Spleen (tissue), 11 donors: ENCODE results near the gene FBLIM1. TPM values are rescaled to one million over a fixed set of nuclear protein-coding genes. Genes with fewer than 3 reads are reported as not detected.

Source experiments
- DNase-seq: peaks from one replicate; pipeline ENCODE4 v3.0.0-alpha.2; 2020
- H3K27ac ChIP-seq, 8 donors: fragments of 200-600 bp; sonication (generic) in 7 of 8; 1 replicate in 4 of 8; 2 replicates in 4 of 8; pipeline versions ENCODE4 v1.5.0 to v1.8.0; 2016 to 2021; ENCODE audit warnings: inconsistent platforms in 4 of 8, mild to moderate bottlenecking in 4 of 8, moderate library complexity in 1 of 8
- H3K27me3 ChIP-seq, 7 donors: fragments of 200-600 bp; sonication (generic) in 6 of 7; replicated peaks in 1 of 7; 1 replicate in 4 of 7; 2 replicates in 3 of 7; pipeline versions ENCODE4 v1.5.0 to v1.8.0; 2016 to 2021; ENCODE audit warnings: inconsistent platforms in 3 of 7, mild to moderate bottlenecking in 1 of 7
- H3K36me3 ChIP-seq, 6 donors: fragments of 200-600 bp; sonication (generic) in 5 of 6; 1 replicate in 4 of 6; 2 replicates in 2 of 6; pipeline versions ENCODE4 v1.5.0 to v1.8.0; 2016 to 2021; ENCODE audit warnings: inconsistent platforms in 2 of 6
- H3K4me1 ChIP-seq, 6 donors: fragments of 200-600 bp; sonication (generic) in 5 of 6; 1 replicate in 3 of 6; 2 replicates in 3 of 6; pipeline versions ENCODE4 v1.5.0 to v1.8.0; 2016 to 2021; ENCODE audit warnings: inconsistent platforms in 3 of 6
- H3K4me3 ChIP-seq, 8 donors: fragments of 200-600 bp; sonication (generic) in 7 of 8; 1 replicate in 4 of 8; 2 replicates in 4 of 8; pipeline versions ENCODE4 v1.5.0 to v1.8.0; 2016 to 2021; ENCODE audit warnings: inconsistent platforms in 4 of 8, mild to moderate bottlenecking in 4 of 8, moderate library complexity in 2 of 8
- H3K9me3 ChIP-seq, 8 donors: fragments of 200-600 bp; sonication (generic) in 7 of 8; 1 replicate in 4 of 8; 2 replicates in 4 of 8; pipeline versions ENCODE4 v1.5.0 to v1.8.0; 2016 to 2021; ENCODE audit warnings: inconsistent platforms in 4 of 8
- POLR2A ChIP-seq, 3 donors: fragments of 450-650 bp; IDR thresholded peaks; one replicate each; pipeline ENCODE4 v1.5.1; 2017; ENCODE audit warnings: antibody characterized with exemption in 3 of 3, mild to moderate bottlenecking in 1 of 3
- POLR2AphosphoS5 ChIP-seq, 3 donors: sonication (generic); formaldehyde crosslinking; IDR thresholded peaks; one replicate each; pipeline ENCODE4 v1.5.1; 2017; ENCODE audit warnings: antibody characterized with exemption in 3 of 3
- WGBS, 5 donors: extraction: QIAGEN DNeasy Blood & Tissue Kit in 3 of 5; methylation state at CpG; one replicate each; pipeline versions ENCODE4 v1.1.5 to v1.1.7; 2013 to 2018; 5-methylcytosine and 5-hydroxymethylcytosine counted together
- intact Hi-C: fragments of 100-400 bp; cut with DNase I; formaldehyde crosslinking; loops from one replicate; pipeline ENCODE4 v1.15.0; 2023; ENCODE audit warnings: low total_unique reads
- polyA plus RNA-seq, 3 donors: library from polyadenylated mRNA; stranded (reverse); fragments of 200-250 nt; gene quantifications; one replicate each; pipeline ENCODE4 v1.2.1, GENCODE V29; 2013
- total RNA-seq, 7 donors: library from RNA; depleted of rRNA in 3 of 7; stranded (reverse); fragments of >200 nt in 3 of 7; fragmentation: NEBNext Ultra II Directional in 4 of 7; extraction: Animal tissue kit (Norgen Biotek cat#: 25700) in 4 of 7; gene quantifications; one replicate each; pipeline versions ENCODE4 v1.1.0 to v1.2.1, GENCODE V29; 2016 to 2021
- TF ChIP-seq, protein P1 (sequence below), 11 experiments: fragments of 200-600 bp in 7 of 11; fragments of 450-650 bp in 4 of 11; sonication (generic) in 4 of 11; IDR thresholded peaks in 8 of 11; conservative IDR thresholded peaks in 3 of 11; 1 replicate in 7 of 11; 2 replicates in 4 of 11; pipeline versions ENCODE4 v1.4.0 to v1.8.0; 2016 to 2021; ENCODE audit warnings: antibody characterized with exemption in 11 of 11, inconsistent platforms in 4 of 11, mild to moderate bottlenecking in 1 of 11
- donor health status: healthy with polysubstance abuse.
- donor health status: DM: no; HTN: no; CAD: no; lungs with moderate emphysema.
- donor health status: DM: no; HTN: no; CAD: no.
- donor health status: Bipolar disorder and iron deficiency.
- donor health status: healthy.
- donor health status: DM: no; HTN: no; CAD: no.
- donor health status: DM: yes; HTN: yes; CAD: no.

The FBLIM1 gene
- total and polyA plus RNA-seq, 10 donors = 7.2 to 89.1 (median 32.7) TPM

DNA sequence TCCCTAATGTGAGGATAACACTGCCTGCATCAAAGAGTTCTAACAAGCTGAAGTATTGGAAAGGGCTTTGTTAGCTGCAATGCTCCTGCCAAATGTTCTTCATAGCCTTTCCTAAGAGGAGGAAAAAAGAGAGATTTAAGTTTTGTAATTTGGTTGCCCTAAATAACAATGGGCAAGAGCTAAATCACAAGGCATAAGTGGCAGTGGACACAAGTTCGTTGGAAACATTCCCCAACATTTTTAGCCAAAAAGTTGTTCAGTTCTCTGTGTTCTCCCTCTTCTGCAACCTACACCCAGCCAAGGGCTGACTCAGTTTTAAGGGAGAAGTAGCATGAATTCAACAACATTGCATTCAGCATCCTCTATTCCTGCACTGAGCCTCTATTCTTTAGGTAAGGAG, 51.5 kb downstream of the FBLIM1 start:
- Histone ChIP-seq H3K9me3 (no peaks in the 10 kb centered on the region), H3K4me1 (peaks cover 0 to 5% (median 0%) of the 10 kb centered on the region in 6 donors), H3K36me3 (no peaks in the 10 kb centered on the region), H3K27me3 (no peaks in the 10 kb centered on the region), H3K4me3 (no peak overlapping the region), H3K27ac (no peak overlapping the region)
- TF ChIP-seq POLR2AphosphoS5 (IDR thresholded peaks at IDR 0.05) (no peak), POLR2A (IDR thresholded peaks at IDR 0.05) (no peak)
- TF ChIP-seq, protein P1, sequence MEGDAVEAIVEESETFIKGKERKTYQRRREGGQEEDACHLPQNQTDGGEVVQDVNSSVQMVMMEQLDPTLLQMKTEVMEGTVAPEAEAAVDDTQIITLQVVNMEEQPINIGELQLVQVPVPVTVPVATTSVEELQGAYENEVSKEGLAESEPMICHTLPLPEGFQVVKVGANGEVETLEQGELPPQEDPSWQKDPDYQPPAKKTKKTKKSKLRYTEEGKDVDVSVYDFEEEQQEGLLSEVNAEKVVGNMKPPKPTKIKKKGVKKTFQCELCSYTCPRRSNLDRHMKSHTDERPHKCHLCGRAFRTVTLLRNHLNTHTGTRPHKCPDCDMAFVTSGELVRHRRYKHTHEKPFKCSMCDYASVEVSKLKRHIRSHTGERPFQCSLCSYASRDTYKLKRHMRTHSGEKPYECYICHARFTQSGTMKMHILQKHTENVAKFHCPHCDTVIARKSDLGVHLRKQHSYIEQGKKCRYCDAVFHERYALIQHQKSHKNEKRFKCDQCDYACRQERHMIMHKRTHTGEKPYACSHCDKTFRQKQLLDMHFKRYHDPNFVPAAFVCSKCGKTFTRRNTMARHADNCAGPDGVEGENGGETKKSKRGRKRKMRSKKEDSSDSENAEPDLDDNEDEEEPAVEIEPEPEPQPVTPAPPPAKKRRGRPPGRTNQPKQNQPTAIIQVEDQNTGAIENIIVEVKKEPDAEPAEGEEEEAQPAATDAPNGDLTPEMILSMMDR (IDR thresholded peaks at IDR 0.05 in 8 of 11, conservative IDR thresholded peaks at IDR 0.05 in 3 of 11) = no peak
- no peak for DNase-seq
- intact Hi-C loops = loop anchor here (10.0 kb wide), 1 partner anchor 95 kb away; no protein-coding TSS in a partner anchor
- 57 to 83% (median 70%) methylated on average over 1 of the region's 1 CpG for WGBS, 5 donors

DNA sequence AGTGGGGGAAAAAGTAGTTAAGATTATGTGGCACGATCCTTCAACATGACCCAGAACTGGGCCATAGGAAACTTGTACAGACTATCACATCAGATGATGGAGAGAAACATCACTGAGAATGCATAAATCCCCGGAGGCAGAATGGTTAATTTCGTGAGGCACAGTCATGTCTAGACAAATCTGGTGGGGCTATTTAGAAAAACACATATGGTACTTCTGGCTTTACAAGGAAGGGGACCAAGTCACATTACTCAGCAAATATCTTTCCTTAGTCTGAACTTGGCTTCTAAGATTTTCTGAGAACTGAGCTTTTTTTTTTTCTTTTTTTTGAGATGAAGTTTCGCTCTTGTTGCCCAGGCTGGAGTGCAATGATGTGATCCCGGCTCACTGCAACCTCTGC, 58.1 kb downstream of the FBLIM1 start:
- Histone ChIP-seq H3K9me3 (no peaks in the 10 kb centered on the region), H3K4me1 (peaks cover 0 to 13% (median 6%) of the 10 kb centered on the region in 6 donors), H3K4me3 (no peak overlapping the region), H3K36me3 (no peaks in the 10 kb centered on the region), H3K27me3 (no peaks in the 10 kb centered on the region), H3K27ac (no peak overlapping the region)
- WGBS, 5 donors = 75 to 90% (median 81%) methylated on average over 5 of the region's 5 CpGs
- DNase-seq = no peak
- intact Hi-C loops = loop anchor here (10.0 kb wide), 1 partner anchor 88 kb away; no protein-coding TSS in a partner anchor
- TF ChIP-seq POLR2AphosphoS5 (IDR thresholded peaks at IDR 0.05) (no peak), POLR2A (IDR thresholded peaks at IDR 0.05) (no peak)
- TF ChIP-seq, protein P1 (IDR thresholded peaks at IDR 0.05 in 8 of 11, conservative IDR thresholded peaks at IDR 0.05 in 3 of 11) = no peak

GRCh38 chr1:15820478-15820877, 61.9 kb downstream of the FBLIM1 start:
- peaks cover 3 to 32% (median 4%) of the 10 kb centered on the region in 6 donors for H3K4me1 ChIP-seq
- TF ChIP-seq POLR2AphosphoS5 (IDR thresholded peaks at IDR 0.05) (no peak), POLR2A (IDR thresholded peaks at IDR 0.05) (no peak)
- TF ChIP-seq, protein P1 (IDR thresholded peaks at IDR 0.05 in 8 of 11, conservative IDR thresholded peaks at IDR 0.05 in 3 of 11) = no peak
- peak; percentile 18 for DNase-seq
- no peak overlapping the region for H3K27ac ChIP-seq
- no peak overlapping the region for H3K4me3 ChIP-seq
- 84 to 93% (median 91%) methylated on average over 3 of the region's 3 CpGs for WGBS, 5 donors
- no peaks in the 10 kb centered on the region for H3K36me3 ChIP-seq
- H3K9me3 ChIP-seq = no peaks in the 10 kb centered on the region
- no peaks in the 10 kb centered on the region for H3K27me3 ChIP-seq
- intact Hi-C loops = no loop called here

GRCh38 chr1:15825800-15826199, 67.2 kb downstream of the FBLIM1 start:
- Histone ChIP-seq H3K27ac (peak overlapping the region in 6 of 8 donors; percentile 38 to 72 (median 52)), H3K4me1 (peaks cover 0 to 65% (median 22%) of the 10 kb centered on the region in 6 donors), H3K9me3 (no peaks in the 10 kb centered on the region), H3K27me3 (no peaks in the 10 kb centered on the region), H3K4me3 (no peak overlapping the region), H3K36me3 (no peaks in the 10 kb centered on the region)
- no peak for DNase-seq
- intact Hi-C loops = no loop called here
- TF ChIP-seq, protein P1 (IDR thresholded peaks at IDR 0.05 in 8 of 11, conservative IDR thresholded peaks at IDR 0.05 in 3 of 11) = no peak
- no peak for TF ChIP-seq POLR2AphosphoS5 (IDR thresholded peaks at IDR 0.05)
- no peak for TF ChIP-seq POLR2A (IDR thresholded peaks at IDR 0.05)
